ENCODE data around the gene SCAF11.
A peak's percentile ranks its signal among the peaks of the same experiment; 100 is the strongest.
"Not testable (repeated sequence)": the region's sequence is repeated elsewhere in the genome, so short reads cannot be mapped to it uniquely, and the experiment has no call there.

SCAF11 gene

GRCh38 chr12:46000076-46000475, 9.7 kb upstream of the SCAF11 start:
- H3K27me3 ChIP-seq (ENCODE audit: low read depth, low read length); H3K9me3 ChIP-seq (ENCODE audit: control insufficient read depth in 1 of 2, low read length in 2 of 2); H3K36me3 ChIP-seq (ENCODE audit: control insufficient read depth in 1 of 2, insufficient read depth in 2 of 2, low read length in 2 of 2); H3K27ac ChIP-seq (ENCODE audit: low read length); H3K4me3 ChIP-seq (ENCODE audit: low read depth in 1 of 2, low read length in 2 of 2); H3K4me1 ChIP-seq (ENCODE audit: control insufficient read depth in 1 of 2, insufficient read depth in 2 of 2, low read length in 2 of 2): not testable (repeated sequence)

- Histone ChIP-seq H3K4me1 (ENCODE audit: control insufficient read depth in 1 of 2, insufficient read depth in 2 of 2, low read length in 2 of 2) (no peaks in the 10 kb centered on the region), H3K4me3 (ENCODE audit: low read depth in 1 of 2, low read length in 2 of 2) (no peak overlapping the region), H3K36me3 (ENCODE audit: control insufficient read depth in 1 of 2, insufficient read depth in 2 of 2, low read length in 2 of 2) (peaks cover 0 to 5% of the 10 kb centered on the region in 2 donors), H3K27me3 (ENCODE audit: low read depth, low read length) (no peaks in the 10 kb centered on the region), H3K9me3 (ENCODE audit: control insufficient read depth in 1 of 2, low read length in 2 of 2) (no peaks in the 10 kb centered on the region), H3K27ac (ENCODE audit: low read length) (no peak overlapping the region)
Measured at GRCh38 chr12:45994736-45995135, 4.4 kb upstream of the SCAF11 start.

- H3K27ac ChIP-seq (ENCODE audit: low read length), result peak overlapping the region; percentile 97
- H3K4me1 ChIP-seq (ENCODE audit: control insufficient read depth in 1 of 2, insufficient read depth in 2 of 2, low read length in 2 of 2), result peaks cover 14 to 28% of the 10 kb centered on the region in 2 donors
- H3K27me3 ChIP-seq (ENCODE audit: low read depth, low read length), result no peaks in the 10 kb centered on the region
- peak overlapping the region; percentile 75 to 92 for H3K4me3 ChIP-seq (ENCODE audit: low read depth in 1 of 2, low read length in 2 of 2)
- H3K36me3 ChIP-seq (ENCODE audit: control insufficient read depth in 1 of 2, insufficient read depth in 2 of 2, low read length in 2 of 2), result peaks cover 0 to 5% of the 10 kb centered on the region in 2 donors
- H3K9me3 ChIP-seq (ENCODE audit: control insufficient read depth in 1 of 2, low read length in 2 of 2), result no peaks in the 10 kb centered on the region
Measured at GRCh38 chr12:45991284-45992249, 1.2 kb upstream of the SCAF11 start.

DNA sequence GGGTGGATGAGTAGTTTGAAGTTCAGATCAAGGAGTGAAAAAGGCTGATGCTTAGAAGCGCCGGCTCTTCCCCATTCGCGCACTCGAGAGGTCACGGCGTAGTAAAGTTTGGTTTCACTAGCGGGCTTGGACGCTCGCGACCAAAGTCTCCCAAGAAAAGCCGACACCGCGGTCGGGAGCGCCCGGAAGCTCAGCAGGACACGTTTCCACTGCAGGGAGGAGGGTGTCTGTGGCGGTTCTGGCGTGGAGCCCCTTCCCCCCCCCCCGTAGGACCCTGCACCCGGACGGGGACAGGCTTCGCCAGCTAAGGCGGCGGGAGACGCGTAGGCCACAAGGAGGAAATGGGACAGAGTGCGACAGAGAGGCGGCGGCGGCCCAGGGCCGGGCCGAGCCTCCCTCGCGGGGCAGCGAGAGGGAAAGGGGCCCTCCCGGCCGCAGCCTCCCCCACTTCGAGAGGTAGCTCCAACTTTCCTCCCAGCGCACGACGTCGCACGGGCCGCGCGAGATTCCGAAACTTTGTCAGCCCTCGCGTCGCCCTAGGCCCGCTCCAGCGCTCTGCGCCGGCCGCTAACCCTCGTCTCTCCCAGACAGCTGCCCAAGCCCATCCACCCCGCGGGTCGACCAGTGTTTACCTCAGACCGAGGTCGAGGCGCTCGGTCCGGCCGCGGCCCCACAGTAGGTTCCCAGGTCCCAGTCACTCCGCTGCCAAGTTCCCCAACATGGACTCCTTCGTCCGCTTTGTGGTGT, 480 bp downstream of the SCAF11 start:
- Histone ChIP-seq H3K4me3 (ENCODE audit: low read depth in 1 of 2, low read length in 2 of 2) (peak overlapping the region; percentile 65 to 86), H3K36me3 (ENCODE audit: control insufficient read depth in 1 of 2, insufficient read depth in 2 of 2, low read length in 2 of 2) (peaks cover 0 to 5% of the 10 kb centered on the region in 2 donors), H3K9me3 (ENCODE audit: control insufficient read depth in 1 of 2, low read length in 2 of 2) (no peaks in the 10 kb centered on the region), H3K27me3 (ENCODE audit: low read depth, low read length) (no peaks in the 10 kb centered on the region), H3K27ac (ENCODE audit: low read length) (peak overlapping the region; percentile 82), H3K4me1 (ENCODE audit: control insufficient read depth in 1 of 2, insufficient read depth in 2 of 2, low read length in 2 of 2) (peaks cover 14 to 43% of the 10 kb centered on the region in 2 donors)

- Histone ChIP-seq H3K4me1 (ENCODE audit: control insufficient read depth in 1 of 2, insufficient read depth in 2 of 2, low read length in 2 of 2) (peaks cover 14 to 46% of the 10 kb centered on the region in 2 donors), H3K27ac (ENCODE audit: low read length) (peak overlapping the region; percentile 82), H3K4me3 (ENCODE audit: low read depth in 1 of 2, low read length in 2 of 2) (peak overlapping the region; percentile 65 to 86)
Measured at GRCh38 chr12:45989287-45989686, 1.1 kb downstream of the SCAF11 start.

DNA sequence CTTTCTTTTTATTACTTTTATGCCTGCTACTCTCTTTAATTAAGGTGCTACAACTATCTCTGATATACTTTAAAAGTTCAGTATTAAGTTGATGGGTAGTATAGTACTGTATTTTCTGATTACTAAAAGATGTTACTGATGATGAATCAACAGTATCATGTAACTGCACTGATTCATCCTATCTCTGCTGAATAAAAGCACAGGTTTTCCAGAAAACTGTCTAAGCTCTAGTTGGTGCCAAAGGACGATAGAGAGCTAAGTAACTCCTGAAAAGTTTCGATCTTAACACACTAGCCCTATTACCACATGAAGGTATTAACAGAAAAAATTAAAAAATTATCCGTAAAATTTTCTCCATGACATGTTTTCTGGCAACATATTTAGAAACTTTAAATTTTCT, 2.1 kb downstream of the SCAF11 start:
- peak overlapping the region; percentile 65 to 86 for H3K4me3 ChIP-seq (ENCODE audit: low read depth in 1 of 2, low read length in 2 of 2)

More at GRCh38 chr12:45989287-45989686, 1.1 kb downstream of the SCAF11 start:
- no peaks in the 10 kb centered on the region for H3K9me3 ChIP-seq (ENCODE audit: control insufficient read depth in 1 of 2, low read length in 2 of 2)
- H3K36me3 ChIP-seq (ENCODE audit: control insufficient read depth in 1 of 2, insufficient read depth in 2 of 2, low read length in 2 of 2), result peaks cover 0 to 5% of the 10 kb centered on the region in 2 donors
- H3K27me3 ChIP-seq (ENCODE audit: low read depth, low read length), result no peaks in the 10 kb centered on the region

DNA sequence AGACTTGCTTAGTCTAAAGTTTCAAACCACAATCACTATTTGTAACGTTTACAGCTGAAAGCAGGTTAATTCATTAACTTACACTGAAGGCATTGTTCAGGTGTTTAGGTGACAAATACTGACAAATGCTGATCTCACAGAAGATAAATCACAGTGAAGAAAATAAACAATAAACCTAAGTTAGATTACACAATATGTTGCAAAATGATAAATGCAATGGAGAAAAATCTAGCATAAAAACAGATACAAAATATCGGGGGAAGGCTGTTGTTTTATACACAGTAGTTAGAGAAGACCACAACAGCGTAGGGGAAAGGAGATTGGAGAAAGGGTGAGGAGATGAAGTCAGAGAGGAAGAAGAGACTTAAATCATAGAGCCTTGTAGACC, 3.0 kb downstream of the SCAF11 start:
- H3K4me3 ChIP-seq (ENCODE audit: low read depth in 1 of 2, low read length in 2 of 2), result peak overlapping the region; percentile 0 to 65
- peaks cover 22 to 60% of the 10 kb centered on the region in 2 donors for H3K4me1 ChIP-seq (ENCODE audit: control insufficient read depth in 1 of 2, insufficient read depth in 2 of 2, low read length in 2 of 2)
- H3K27ac ChIP-seq (ENCODE audit: low read length), result peak overlapping the region; percentile 14
- H3K36me3 ChIP-seq (ENCODE audit: control insufficient read depth in 1 of 2, insufficient read depth in 2 of 2, low read length in 2 of 2), result peaks cover 0 to 5% of the 10 kb centered on the region in 2 donors
- H3K9me3 ChIP-seq (ENCODE audit: control insufficient read depth in 1 of 2, low read length in 2 of 2), result no peaks in the 10 kb centered on the region
- no peaks in the 10 kb centered on the region for H3K27me3 ChIP-seq (ENCODE audit: low read depth, low read length)

More for the DNA sequence above, 2.1 kb downstream of the SCAF11 start:
- H3K9me3 ChIP-seq (ENCODE audit: control insufficient read depth in 1 of 2, low read length in 2 of 2), result no peaks in the 10 kb centered on the region
- H3K36me3 ChIP-seq (ENCODE audit: control insufficient read depth in 1 of 2, insufficient read depth in 2 of 2, low read length in 2 of 2), result peaks cover 0 to 5% of the 10 kb centered on the region in 2 donors
- no peaks in the 10 kb centered on the region for H3K27me3 ChIP-seq (ENCODE audit: low read depth, low read length)
- peak overlapping the region; percentile 17 for H3K27ac ChIP-seq (ENCODE audit: low read length)
- peaks cover 16 to 55% of the 10 kb centered on the region in 2 donors for H3K4me1 ChIP-seq (ENCODE audit: control insufficient read depth in 1 of 2, insufficient read depth in 2 of 2, low read length in 2 of 2)

DNA sequence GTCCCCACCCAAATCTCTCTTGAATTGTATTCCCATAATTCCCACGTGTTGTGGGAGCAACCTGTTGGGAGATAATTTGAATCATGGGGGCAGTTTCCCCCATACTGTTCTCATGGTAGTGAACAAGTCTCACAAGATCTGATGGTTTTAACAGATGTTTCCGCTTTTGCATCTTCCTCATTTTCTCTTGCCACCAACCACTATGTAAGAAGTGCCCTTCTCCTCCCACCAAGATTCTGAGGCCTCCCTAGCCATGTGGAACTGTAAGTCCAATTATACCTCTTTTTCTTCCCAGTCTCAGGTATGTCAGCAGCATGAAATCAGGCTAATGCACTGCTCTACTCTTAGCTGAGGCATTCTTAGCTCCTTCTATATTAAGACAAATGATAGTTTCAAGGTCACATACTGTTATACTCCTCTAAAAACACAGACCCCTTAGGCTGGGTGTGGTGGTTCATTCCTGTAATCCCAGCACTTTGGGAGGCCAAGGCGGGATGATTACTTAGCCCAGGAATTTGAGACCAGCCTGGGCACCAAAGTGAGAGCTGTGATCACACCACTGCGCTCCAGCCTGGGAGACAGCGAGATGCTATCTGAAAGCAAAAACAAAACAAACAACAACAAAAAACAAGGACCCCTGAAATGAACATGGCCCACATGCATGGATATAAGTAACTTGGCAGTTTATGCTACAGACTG, 3.6 kb downstream of the SCAF11 start:
- no peaks in the 10 kb centered on the region for H3K9me3 ChIP-seq (ENCODE audit: control insufficient read depth in 1 of 2, low read length in 2 of 2)
- peak overlapping the region in 1 of 2 donors; percentile 0 for H3K4me3 ChIP-seq (ENCODE audit: low read depth in 1 of 2, low read length in 2 of 2)
- H3K27ac ChIP-seq (ENCODE audit: low read length), result no peak overlapping the region
- peaks cover 0 to 5% of the 10 kb centered on the region in 2 donors for H3K36me3 ChIP-seq (ENCODE audit: control insufficient read depth in 1 of 2, insufficient read depth in 2 of 2, low read length in 2 of 2)
- no peaks in the 10 kb centered on the region for H3K27me3 ChIP-seq (ENCODE audit: low read depth, low read length)
- peaks cover 22 to 64% of the 10 kb centered on the region in 2 donors for H3K4me1 ChIP-seq (ENCODE audit: control insufficient read depth in 1 of 2, insufficient read depth in 2 of 2, low read length in 2 of 2)

DNA sequence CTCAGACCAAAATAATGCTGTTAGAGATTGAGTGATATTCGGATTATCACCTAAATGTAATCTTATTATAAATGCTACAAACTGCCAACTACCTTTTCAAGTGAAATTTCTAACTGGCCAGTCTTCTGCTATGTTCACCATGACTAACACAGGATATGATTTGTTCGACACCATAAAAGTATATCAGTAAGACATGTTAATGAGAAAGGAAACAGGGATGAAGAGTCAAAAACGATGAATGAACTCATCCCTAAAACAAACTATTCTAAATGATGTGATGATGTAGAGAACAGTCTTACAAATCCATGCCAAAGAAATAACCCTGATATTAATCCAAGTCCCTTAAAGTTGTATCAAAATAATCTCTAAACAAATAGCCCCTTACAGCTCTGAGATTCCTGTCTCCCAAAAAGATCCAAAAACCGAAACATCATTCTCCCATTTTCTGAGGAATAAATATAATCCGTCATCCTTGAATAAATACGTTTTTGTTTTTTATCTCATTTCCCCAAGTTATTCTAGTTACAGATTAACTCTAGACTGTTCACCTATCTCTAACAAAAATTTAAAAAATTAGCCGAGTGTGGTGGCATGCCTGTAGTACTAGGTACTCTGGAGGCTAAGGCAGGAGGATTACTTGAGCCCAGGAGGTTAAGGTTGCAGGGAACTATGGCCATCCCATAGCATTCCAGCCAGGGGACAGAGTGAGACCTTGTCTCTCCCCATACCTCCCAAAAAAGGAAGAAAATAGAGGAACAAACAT, 9.1 kb downstream of the SCAF11 start:
- H3K27ac ChIP-seq (ENCODE audit: low read length), result no peak overlapping the region
- no peaks in the 10 kb centered on the region for H3K36me3 ChIP-seq (ENCODE audit: control insufficient read depth in 1 of 2, insufficient read depth in 2 of 2, low read length in 2 of 2)
- no peaks in the 10 kb centered on the region for H3K27me3 ChIP-seq (ENCODE audit: low read depth, low read length)
- no peaks in the 10 kb centered on the region for H3K9me3 ChIP-seq (ENCODE audit: control insufficient read depth in 1 of 2, low read length in 2 of 2)
- peaks cover 14 to 59% of the 10 kb centered on the region in 2 donors for H3K4me1 ChIP-seq (ENCODE audit: control insufficient read depth in 1 of 2, insufficient read depth in 2 of 2, low read length in 2 of 2)
- H3K4me3 ChIP-seq (ENCODE audit: low read depth in 1 of 2, low read length in 2 of 2), result no peak overlapping the region

- Histone ChIP-seq H3K4me3 (ENCODE audit: low read depth in 1 of 2, low read length in 2 of 2) (no peak overlapping the region), H3K9me3 (ENCODE audit: control insufficient read depth in 1 of 2, low read length in 2 of 2) (no peaks in the 10 kb centered on the region), H3K27me3 (ENCODE audit: low read depth, low read length) (no peaks in the 10 kb centered on the region), H3K27ac (ENCODE audit: low read length) (no peak overlapping the region), H3K4me1 (ENCODE audit: control insufficient read depth in 1 of 2, insufficient read depth in 2 of 2, low read length in 2 of 2) (peaks cover 14 to 54% of the 10 kb centered on the region in 2 donors), H3K36me3 (ENCODE audit: control insufficient read depth in 1 of 2, insufficient read depth in 2 of 2, low read length in 2 of 2) (no peaks in the 10 kb centered on the region)
Measured at GRCh38 chr12:45980540-45980939, 9.8 kb downstream of the SCAF11 start.
